Hepatocyte (in vitro differentiated cells): ENCODE results near the gene RABGAP1. TPM values are rescaled to one million over a fixed set of nuclear protein-coding genes. Genes with fewer than 3 reads are reported as not detected.

ENCODE experiments used
- DNase-seq: peaks from one replicate; pipeline ENCODE4 v3.0.0-alpha.2; 2016; ENCODE audit warnings: low spot score
- H2AFZ ChIP-seq: fragments of 200-600 bp; sonication (generic); 2 replicates; pipeline ENCODE4 v1.6.0; 2016; ENCODE audit warnings: antibody characterized with exemption, mild to moderate bottlenecking
- H3K27ac ChIP-seq: fragments of 200-600 bp; sonication (generic); 2 replicates; pipeline ENCODE4 v1.5.1; 2016; ENCODE audit warnings: mild to moderate bottlenecking
- H3K27me3 ChIP-seq: fragments of 200-600 bp; sonication (generic); 2 replicates; pipeline ENCODE4 v1.6.1; 2016
- H3K36me3 ChIP-seq: fragments of 200-600 bp; sonication (generic); replicated peaks from 2 replicates; pipeline ENCODE4 v1.5.1; 2016; ENCODE audit warnings: low read depth; ENCODE audit not compliant: insufficient read depth
- H3K4me1 ChIP-seq: fragments of 200-600 bp; sonication (generic); 2 replicates; pipeline ENCODE4 v1.5.1; 2016; ENCODE audit warnings: mild to moderate bottlenecking, moderate library complexity; ENCODE audit not compliant: insufficient read depth
- H3K4me2 ChIP-seq: fragments of 200-600 bp; sonication (generic); 2 replicates; pipeline ENCODE4 v1.6.0; 2016
- H3K4me3 ChIP-seq: fragments of 200-600 bp; sonication (generic); 2 replicates; pipeline ENCODE4 v1.5.1; 2016; ENCODE audit warnings: mild to moderate bottlenecking
- H3K79me2 ChIP-seq: fragments of 200-600 bp; sonication (generic); 2 replicates; pipeline ENCODE4 v1.6.0; 2017; ENCODE audit warnings: mild to moderate bottlenecking
- H3K9me2 ChIP-seq: fragments of 200-600 bp; sonication (generic); replicated peaks from 2 replicates; pipeline ENCODE4 v1.6.0; 2017; ENCODE audit warnings: mild to moderate bottlenecking; ENCODE audit not compliant: insufficient read depth
- H3K9me3 ChIP-seq: fragments of 200-600 bp; sonication (generic); 2 replicates; pipeline ENCODE4 v1.5.1; 2016; ENCODE audit warnings: low read depth, mild to moderate bottlenecking
- H4K20me1 ChIP-seq: fragments of 200-600 bp; sonication (generic); 2 replicates; pipeline ENCODE4 v1.6.0; 2016; ENCODE audit warnings: mild to moderate bottlenecking; ENCODE audit not compliant: insufficient read depth, poor library complexity, severe bottlenecking
- CTCF ChIP-seq: fragments of 200-600 bp; sonication (generic); IDR thresholded peaks from 2 replicates; pipeline ENCODE4 v1.5.1; 2016; ENCODE audit warnings: antibody characterized with exemption, mild to moderate bottlenecking; ENCODE audit not compliant: poor library complexity
- EZH2 ChIP-seq: fragments of 200-600 bp; sonication (generic); IDR thresholded peaks from 2 replicates; pipeline ENCODE4 v1.6.1; 2016; ENCODE audit warnings: antibody characterized with exemption, mild to moderate bottlenecking, borderline replicate concordance
- EZH2phosphoT487 ChIP-seq: fragments of 200-600 bp; sonication (generic); IDR thresholded peaks from one replicate; pipeline ENCODE4 v1.6.1; 2018; ENCODE audit warnings: antibody characterized with exemption, mild to moderate bottlenecking, low read depth, moderate library complexity; ENCODE audit not compliant: unreplicated experiment, severe bottlenecking
- WGBS: methylation state at CpG from one replicate; pipeline ENCODE4 v1.1.6; 2016; ENCODE audit warnings: low lambda C conversion rate; ENCODE audit errors: missing lambda C conversion rate; 5-methylcytosine and 5-hydroxymethylcytosine counted together
- polyA plus RNA-seq: library from polyadenylated mRNA; unstranded; fragments of >200 nt; fragmentation: Nextera tagmentation; extraction: Ambion mirVana; gene quantifications from 2 replicates; pipeline ENCODE4 v1.2.1, GENCODE V29; 2016
- total RNA-seq: library from RNA; depleted of rRNA; stranded (reverse); fragments of >200 nt; gene quantifications from 2 replicates; pipeline ENCODE4 v1.2.3, GENCODE V29; 2014

RABGAP1 gene
- total and polyA plus RNA-seq, 2 experiments from 2014 or later: 26.8 to 58.4 TPM

GRCh38 chr9:122991370-122991830 is 50.6 kb downstream of the RABGAP1 start:
- Histone ChIP-seq H3K4me2 (no peak overlapping the region), H3K79me2 (no peaks in the 10 kb centered on the region), H3K27me3 (no peaks in the 10 kb centered on the region), H3K9me3 (no peaks in the 10 kb centered on the region), H3K36me3 (no peaks in the 10 kb centered on the region), H3K9me2 (no peaks in the 10 kb centered on the region), H2AFZ (no peak overlapping the region), H3K4me3 (no peak overlapping the region), H3K4me1 (no peaks in the 10 kb centered on the region), H4K20me1 (no peaks in the 10 kb centered on the region), H3K27ac (no peak overlapping the region)
- TF ChIP-seq EZH2 (no peak), CTCF (peak; percentile 79)
- WGBS: 64% methylated on average over 4 of the region's 4 CpGs
- DNase-seq: peak; percentile 63

- 92% methylated on average over 1 of the region's 1 CpG for WGBS
- no peak for TF ChIP-seq EZH2
- TF ChIP-seq CTCF: no peak
- no peak for TF ChIP-seq EZH2phosphoT487
- H3K27me3 ChIP-seq: no peaks in the 10 kb centered on the region
- no peaks in the 10 kb centered on the region for H3K9me3 ChIP-seq
- H3K36me3 ChIP-seq: no peaks in the 10 kb centered on the region
- no peaks in the 10 kb centered on the region for H3K4me1 ChIP-seq
- no peak overlapping the region for H3K4me2 ChIP-seq
- no peaks in the 10 kb centered on the region for H3K9me2 ChIP-seq
- H2AFZ ChIP-seq: no peak overlapping the region
- no peaks in the 10 kb centered on the region for H4K20me1 ChIP-seq
- H3K79me2 ChIP-seq: no peaks in the 10 kb centered on the region
- DNase-seq: no peak
- no peak overlapping the region for H3K4me3 ChIP-seq
- no peak overlapping the region for H3K27ac ChIP-seq
Measured at GRCh38 chr9:122996586-122996985, 55.8 kb downstream of the RABGAP1 start.

GRCh38 chr9:122998448-122998847 is 57.6 kb downstream of the RABGAP1 start:
- no peak overlapping the region for H3K4me3 ChIP-seq
- WGBS: 64% methylated on average over 5 of the region's 5 CpGs
- H3K9me3 ChIP-seq: no peaks in the 10 kb centered on the region
- no peak for DNase-seq
- H3K27me3 ChIP-seq: no peaks in the 10 kb centered on the region
- H3K4me1 ChIP-seq: no peaks in the 10 kb centered on the region
- no peaks in the 10 kb centered on the region for H4K20me1 ChIP-seq
- H3K9me2 ChIP-seq: no peaks in the 10 kb centered on the region
- H2AFZ ChIP-seq: no peak overlapping the region
- H3K36me3 ChIP-seq: no peaks in the 10 kb centered on the region
- H3K4me2 ChIP-seq: no peak overlapping the region
- no peak overlapping the region for H3K27ac ChIP-seq
- TF ChIP-seq EZH2phosphoT487: no peak
- TF ChIP-seq EZH2: no peak
- TF ChIP-seq CTCF: no peak
- H3K79me2 ChIP-seq: no peaks in the 10 kb centered on the region
